Measurements from ENCODE around the gene C4B.

Gene C4B

DNA sequence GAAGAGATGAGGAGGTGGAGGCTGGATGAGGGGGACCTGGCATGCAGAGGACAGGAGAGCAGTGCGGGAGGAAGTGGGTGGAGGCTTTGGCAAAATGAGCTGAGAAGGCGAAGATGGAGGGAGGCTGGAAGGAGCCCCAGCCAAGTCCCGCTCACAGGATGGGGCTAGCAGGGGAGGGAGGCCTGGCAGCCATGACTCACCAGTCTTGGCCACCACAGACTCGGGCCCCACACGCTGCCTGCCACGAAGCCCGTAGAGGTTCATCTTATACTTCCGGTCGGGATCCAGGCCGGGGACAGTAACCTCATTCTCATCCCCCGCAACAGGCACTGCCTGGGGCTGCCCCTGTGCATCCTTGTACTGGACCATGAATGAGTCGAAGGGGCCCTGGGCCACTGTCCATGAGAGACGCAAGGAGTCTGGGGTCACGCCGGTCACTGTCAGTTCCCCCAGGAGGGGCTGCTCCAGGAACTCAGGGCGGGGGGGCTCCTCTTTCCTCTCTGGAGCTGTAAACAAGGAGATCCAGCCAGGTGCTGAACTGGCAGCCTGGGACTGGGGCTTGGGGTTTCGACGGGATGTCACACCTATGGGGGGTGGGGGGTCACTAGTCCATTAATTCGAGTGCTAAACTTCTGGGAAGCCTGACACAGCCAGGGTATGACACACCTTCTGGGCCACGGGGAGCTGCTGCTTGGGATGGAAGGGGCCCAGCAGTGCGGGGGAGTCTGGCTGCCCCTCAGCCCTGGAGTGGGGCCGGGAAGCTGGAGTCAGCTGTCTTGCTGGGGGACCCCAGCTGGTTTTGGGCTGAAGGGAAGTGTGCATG is 66.8 kb downstream of the C4B start:
- Histone ChIP-seq H3K4me1 (ENCODE audit: control insufficient read depth in 1 of 2, insufficient read depth in 2 of 2, low read length in 2 of 2) (peaks cover 11 to 12% of the 10 kb centered on the region in 2 donors), H3K36me3 (ENCODE audit: control insufficient read depth in 1 of 2, insufficient read depth in 2 of 2, low read length in 2 of 2) (no peaks in the 10 kb centered on the region), H3K9me3 (ENCODE audit: control insufficient read depth in 1 of 2, low read length in 2 of 2) (no peaks in the 10 kb centered on the region), H3K9ac (ENCODE audit: low read depth in 1 of 2, low read length in 2 of 2) (no peak overlapping the region), H3K4me3 (ENCODE audit: low read depth in 1 of 2, low read length in 2 of 2) (no peak overlapping the region), H3K27me3 (ENCODE audit: control insufficient read depth in 1 of 2, insufficient read depth in 2 of 2, low read length in 2 of 2) (no peaks in the 10 kb centered on the region), H3K27ac (ENCODE audit: low read depth, low read length) (no peak overlapping the region)

- no peak overlapping the region for H3K4me3 ChIP-seq (ENCODE audit: low read depth in 1 of 2, low read length in 2 of 2)
- H3K27me3 ChIP-seq (ENCODE audit: control insufficient read depth in 1 of 2, insufficient read depth in 2 of 2, low read length in 2 of 2): no peaks in the 10 kb centered on the region
- peak overlapping the region in 1 of 2 donors; percentile 12 for H3K9ac ChIP-seq (ENCODE audit: low read depth in 1 of 2, low read length in 2 of 2)
- H3K36me3 ChIP-seq (ENCODE audit: control insufficient read depth in 1 of 2, insufficient read depth in 2 of 2, low read length in 2 of 2): no peaks in the 10 kb centered on the region
- no peak overlapping the region for H3K27ac ChIP-seq (ENCODE audit: low read depth, low read length)
- H3K4me1 ChIP-seq (ENCODE audit: control insufficient read depth in 1 of 2, insufficient read depth in 2 of 2, low read length in 2 of 2): peaks cover 13 to 22% of the 10 kb centered on the region in 2 donors
- no peaks in the 10 kb centered on the region for H3K9me3 ChIP-seq (ENCODE audit: control insufficient read depth in 1 of 2, low read length in 2 of 2)
Observed at GRCh38 chr6:32082478-32082877, 67.9 kb downstream of the C4B start.

DNA sequence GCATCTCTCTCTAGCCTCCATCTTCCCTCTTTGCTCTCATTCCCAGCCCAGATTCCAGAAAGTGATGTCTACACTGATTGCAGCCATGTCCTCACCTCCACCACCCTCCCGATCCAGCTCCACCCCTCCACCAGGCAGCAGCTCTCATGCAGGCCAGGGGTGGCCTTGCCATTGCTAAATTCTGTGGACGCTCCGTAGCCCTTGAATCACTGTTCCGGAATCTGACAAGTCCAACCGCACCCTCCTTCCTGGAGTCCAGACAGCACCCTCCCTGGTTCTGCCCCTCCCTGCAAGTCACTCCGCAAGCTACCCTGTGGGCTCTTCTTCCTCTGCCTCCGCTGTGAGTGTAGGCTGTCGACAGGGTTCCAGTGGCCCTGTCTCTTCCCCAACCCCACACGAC is 68.3 kb downstream of the C4B start:
- H3K36me3 ChIP-seq (ENCODE audit: control insufficient read depth in 1 of 2, insufficient read depth in 2 of 2, low read length in 2 of 2): no peaks in the 10 kb centered on the region
- no peak overlapping the region for H3K27ac ChIP-seq (ENCODE audit: low read depth, low read length)
- peaks cover 13 to 22% of the 10 kb centered on the region in 2 donors for H3K4me1 ChIP-seq (ENCODE audit: control insufficient read depth in 1 of 2, insufficient read depth in 2 of 2, low read length in 2 of 2)

GRCh38 chr6:32083812-32084768 is 69.5 kb downstream of the C4B start:
- Histone ChIP-seq H3K9me3 (ENCODE audit: control insufficient read depth in 1 of 2, low read length in 2 of 2) (no peaks in the 10 kb centered on the region), H3K27me3 (ENCODE audit: control insufficient read depth in 1 of 2, insufficient read depth in 2 of 2, low read length in 2 of 2) (no peaks in the 10 kb centered on the region), H3K9ac (ENCODE audit: low read depth in 1 of 2, low read length in 2 of 2) (no peak overlapping the region), H3K4me1 (ENCODE audit: control insufficient read depth in 1 of 2, insufficient read depth in 2 of 2, low read length in 2 of 2) (peaks cover 13 to 22% of the 10 kb centered on the region in 2 donors), H3K4me3 (ENCODE audit: low read depth in 1 of 2, low read length in 2 of 2) (no peak overlapping the region), H3K27ac (ENCODE audit: low read depth, low read length) (no peak overlapping the region), H3K36me3 (ENCODE audit: control insufficient read depth in 1 of 2, insufficient read depth in 2 of 2, low read length in 2 of 2) (no peaks in the 10 kb centered on the region)

More for the DNA sequence above, 68.3 kb downstream of the C4B start:
- Histone ChIP-seq H3K9ac (ENCODE audit: low read depth in 1 of 2, low read length in 2 of 2) (no peak overlapping the region), H3K27me3 (ENCODE audit: control insufficient read depth in 1 of 2, insufficient read depth in 2 of 2, low read length in 2 of 2) (no peaks in the 10 kb centered on the region), H3K4me3 (ENCODE audit: low read depth in 1 of 2, low read length in 2 of 2) (no peak overlapping the region), H3K9me3 (ENCODE audit: control insufficient read depth in 1 of 2, low read length in 2 of 2) (no peaks in the 10 kb centered on the region)

DNA sequence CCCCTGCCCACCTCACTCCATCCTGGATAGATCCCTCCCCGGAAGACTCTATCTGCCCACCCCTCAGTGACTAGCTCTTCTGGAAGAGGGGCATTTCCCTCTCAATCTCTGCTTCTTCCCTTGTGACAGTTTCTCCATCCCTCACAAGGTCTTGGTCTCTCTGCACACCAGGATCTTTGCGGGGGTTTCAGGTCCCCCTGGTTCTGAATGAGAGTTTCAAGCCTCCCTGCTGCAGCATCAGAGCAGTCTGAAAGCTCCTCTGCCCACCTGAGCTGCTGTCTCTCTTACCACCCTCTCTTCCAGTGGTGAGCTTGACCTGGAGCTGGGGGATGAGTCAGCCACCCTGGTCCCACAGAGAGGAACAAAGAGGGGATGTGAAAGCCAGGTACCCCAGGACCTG is 70.2 kb downstream of the C4B start:
- H3K27ac ChIP-seq (ENCODE audit: low read depth, low read length): no peak overlapping the region
- H3K27me3 ChIP-seq (ENCODE audit: control insufficient read depth in 1 of 2, insufficient read depth in 2 of 2, low read length in 2 of 2): no peaks in the 10 kb centered on the region
- H3K36me3 ChIP-seq (ENCODE audit: control insufficient read depth in 1 of 2, insufficient read depth in 2 of 2, low read length in 2 of 2): no peaks in the 10 kb centered on the region
- peaks cover 13 to 22% of the 10 kb centered on the region in 2 donors for H3K4me1 ChIP-seq (ENCODE audit: control insufficient read depth in 1 of 2, insufficient read depth in 2 of 2, low read length in 2 of 2)
- H3K4me3 ChIP-seq (ENCODE audit: low read depth in 1 of 2, low read length in 2 of 2): no peak overlapping the region
- no peaks in the 10 kb centered on the region for H3K9me3 ChIP-seq (ENCODE audit: control insufficient read depth in 1 of 2, low read length in 2 of 2)
- no peak overlapping the region for H3K9ac ChIP-seq (ENCODE audit: low read depth in 1 of 2, low read length in 2 of 2)
